WTC11 (cell line): ENCODE measurements around the gene LCN15.
A peak's percentile ranks its signal among the peaks of the same experiment; 100 is the strongest.

Experiments used
- TP53 ChIP-seq: sonication (generic); formaldehyde crosslinking; IDR thresholded peaks from 2 replicates; pipeline ENCODE4 v1.8.1; 2023; ENCODE audit warnings: mild to moderate bottlenecking, missing genetic modification reagents
- TF ChIP-seq, protein P1 (sequence below): sonication (generic); formaldehyde crosslinking; IDR thresholded peaks from 2 replicates; pipeline ENCODE4 v1.8.0; 2022; ENCODE audit warnings: mild to moderate bottlenecking, missing genetic modification reagents
- TF ChIP-seq, protein P2 (sequence below): fragments of 200-600 bp; IDR thresholded peaks from 2 replicates; pipeline ENCODE4 v1.8.0; 2022; ENCODE audit warnings: antibody characterized with exemption

DNA sequence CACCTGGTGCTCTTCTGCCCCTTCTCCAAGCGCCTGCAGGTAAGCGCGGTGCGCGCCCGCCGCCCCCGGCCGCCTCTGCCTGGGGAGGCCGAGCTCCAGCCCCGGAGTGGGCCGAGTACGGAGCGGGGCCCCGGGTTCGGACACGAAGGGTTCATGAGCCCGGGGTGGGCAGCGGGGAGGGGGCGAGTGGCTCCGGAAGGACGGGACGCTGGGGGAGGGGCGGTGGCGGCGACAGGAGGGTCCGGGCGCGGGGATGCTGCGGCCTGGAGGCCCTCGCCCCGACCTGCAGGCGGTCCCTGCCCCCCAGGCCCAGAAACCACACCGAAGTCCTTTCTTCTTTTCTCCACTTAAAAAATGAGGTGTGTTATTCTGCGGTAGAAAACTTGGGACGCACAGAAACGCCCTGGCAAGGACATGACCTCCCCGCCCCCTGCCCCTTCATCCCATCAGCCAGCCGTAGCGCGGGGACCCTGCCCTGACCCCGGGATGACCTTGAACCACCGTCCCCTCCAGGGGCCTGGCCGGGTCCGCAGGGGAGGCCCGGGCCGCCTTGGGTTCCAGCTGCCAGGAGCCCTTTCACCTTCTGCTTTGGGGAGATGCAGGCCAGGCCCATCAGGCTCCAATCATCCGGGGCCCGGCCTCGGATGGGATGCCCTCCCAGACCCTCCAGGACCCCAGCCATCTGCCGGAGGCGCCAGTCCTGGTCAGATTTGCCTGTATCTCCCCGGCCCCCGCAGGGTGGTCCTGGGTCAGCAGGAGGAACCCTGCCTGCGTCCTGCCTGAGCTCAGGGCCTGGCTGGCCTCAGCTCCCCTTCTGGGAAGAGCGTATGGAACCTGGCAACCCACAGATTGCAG, 51.4 kb downstream of the LCN15 start:
- TF ChIP-seq, protein P1, sequence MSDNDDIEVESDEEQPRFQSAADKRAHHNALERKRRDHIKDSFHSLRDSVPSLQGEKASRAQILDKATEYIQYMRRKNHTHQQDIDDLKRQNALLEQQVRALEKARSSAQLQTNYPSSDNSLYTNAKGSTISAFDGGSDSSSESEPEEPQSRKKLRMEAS (CRISPR knock-in tag): no peak
- TF ChIP-seq, protein P2, sequence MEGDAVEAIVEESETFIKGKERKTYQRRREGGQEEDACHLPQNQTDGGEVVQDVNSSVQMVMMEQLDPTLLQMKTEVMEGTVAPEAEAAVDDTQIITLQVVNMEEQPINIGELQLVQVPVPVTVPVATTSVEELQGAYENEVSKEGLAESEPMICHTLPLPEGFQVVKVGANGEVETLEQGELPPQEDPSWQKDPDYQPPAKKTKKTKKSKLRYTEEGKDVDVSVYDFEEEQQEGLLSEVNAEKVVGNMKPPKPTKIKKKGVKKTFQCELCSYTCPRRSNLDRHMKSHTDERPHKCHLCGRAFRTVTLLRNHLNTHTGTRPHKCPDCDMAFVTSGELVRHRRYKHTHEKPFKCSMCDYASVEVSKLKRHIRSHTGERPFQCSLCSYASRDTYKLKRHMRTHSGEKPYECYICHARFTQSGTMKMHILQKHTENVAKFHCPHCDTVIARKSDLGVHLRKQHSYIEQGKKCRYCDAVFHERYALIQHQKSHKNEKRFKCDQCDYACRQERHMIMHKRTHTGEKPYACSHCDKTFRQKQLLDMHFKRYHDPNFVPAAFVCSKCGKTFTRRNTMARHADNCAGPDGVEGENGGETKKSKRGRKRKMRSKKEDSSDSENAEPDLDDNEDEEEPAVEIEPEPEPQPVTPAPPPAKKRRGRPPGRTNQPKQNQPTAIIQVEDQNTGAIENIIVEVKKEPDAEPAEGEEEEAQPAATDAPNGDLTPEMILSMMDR: no peak
- TF ChIP-seq TP53: 0 out of 2 replicates have a peak, but pooled peaks have one; percentile 28
